ENCODE measurements around the gene FAM174B. TPM values are rescaled to one million over a fixed set of nuclear protein-coding genes. Genes with fewer than 3 reads are reported as not detected.

FAM174B gene
- 0.78 and 1.8 TPM in 2 replicates for total RNA-seq

DNA sequence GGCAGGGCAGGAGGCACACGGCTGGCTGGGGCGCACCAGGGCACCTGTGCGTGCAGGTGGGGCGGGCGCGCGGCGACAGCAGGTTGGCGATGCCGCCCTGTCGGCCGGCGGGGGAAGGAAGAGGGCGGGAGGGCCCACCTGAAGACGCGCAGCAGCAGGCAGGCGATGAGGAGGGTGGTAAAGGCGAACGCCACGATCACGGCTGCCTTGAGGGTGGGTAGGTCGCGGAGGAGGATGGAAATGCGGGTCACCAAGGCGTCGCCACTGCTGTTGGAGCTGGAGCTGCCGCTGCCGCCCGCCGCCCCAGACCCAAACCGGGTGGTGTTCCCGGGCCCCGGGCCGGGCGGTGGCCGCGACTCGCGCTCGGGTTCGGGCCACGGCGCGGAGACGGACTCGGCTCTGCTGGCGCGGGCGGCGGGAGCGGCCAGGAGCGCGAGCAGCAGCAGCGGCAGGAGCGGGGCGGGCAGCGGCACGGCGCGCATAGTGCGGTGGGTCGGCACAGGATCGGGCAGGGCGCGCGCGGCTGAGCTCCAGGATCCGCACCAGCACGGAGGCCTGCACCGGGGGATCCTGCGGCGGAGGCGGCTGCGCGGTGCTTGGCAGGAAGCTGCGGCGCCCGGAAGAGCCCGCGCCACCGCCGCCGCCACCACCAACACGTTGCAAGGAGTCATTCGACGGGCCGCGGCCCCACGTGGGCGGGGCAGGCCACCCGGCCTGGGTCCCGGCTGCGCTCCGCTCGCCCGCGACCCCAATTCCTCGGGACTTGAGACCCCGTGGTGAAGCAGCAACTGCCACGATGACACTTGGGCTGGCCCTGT is at the start of gene FAM174B:
Gene FAM174B, minus strand, starts transcription at position 598 of the 818 bp plus-strand sequence.

Other genes with a start within 250 kb of the FAM174B start
- gene CHD2, start 244.5 kb upstream of the FAM174B start, total RNA-seq, result 65.8 and 68.8 TPM in 2 replicates